ENCODE results near the gene BANK1.

BANK1 gene

DNA sequence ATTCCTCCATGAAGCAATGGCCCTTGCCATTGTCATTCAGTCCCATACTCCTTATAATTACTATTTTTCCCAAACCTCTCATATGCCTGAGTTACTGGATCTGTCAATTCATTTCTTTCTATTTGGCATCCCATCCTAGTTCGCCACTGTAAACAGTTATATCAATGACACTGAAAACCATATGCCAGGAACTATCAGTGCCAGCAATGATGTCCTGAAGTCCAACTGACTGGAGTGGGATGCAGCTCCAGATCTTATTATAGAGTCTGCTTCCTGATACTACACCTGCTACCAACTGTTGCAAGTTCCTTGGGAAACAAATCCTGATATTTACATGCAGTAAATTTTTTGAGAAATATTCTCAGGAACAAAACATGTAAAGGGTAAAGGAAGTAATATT is 27.0 kb upstream of the BANK1 start:
- POLR2A ChIA-PET: no interaction called here
- DNase-seq (ENCODE audit: extremely low spot score): no peak

DNA sequence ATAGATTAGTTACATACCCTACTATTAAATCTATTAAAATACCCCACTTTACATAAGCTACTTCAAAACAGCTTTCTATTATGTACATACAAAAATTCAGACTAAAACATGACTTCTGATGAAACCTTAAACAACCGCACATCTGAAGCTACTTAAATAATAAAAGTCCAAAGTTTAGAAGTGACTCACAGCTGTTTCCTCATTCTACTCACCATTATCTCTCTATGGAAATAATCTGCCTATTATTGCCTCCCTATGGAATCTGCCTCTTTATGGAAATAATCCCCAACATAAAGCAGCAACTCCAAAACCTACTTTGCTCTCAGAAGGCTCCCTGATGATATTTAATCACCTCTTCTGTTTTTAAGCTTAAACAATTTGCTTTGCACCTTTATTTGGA is 15.7 kb upstream of the BANK1 start:
- ChIA-PET POLR2A (no interaction called here), CTCF (interaction anchor here (2.7 kb wide), 1 partner anchor 10 kb away, joined by 6 read pairs; no protein-coding TSS in a partner anchor)
- TF ChIP-seq, protein P1, sequence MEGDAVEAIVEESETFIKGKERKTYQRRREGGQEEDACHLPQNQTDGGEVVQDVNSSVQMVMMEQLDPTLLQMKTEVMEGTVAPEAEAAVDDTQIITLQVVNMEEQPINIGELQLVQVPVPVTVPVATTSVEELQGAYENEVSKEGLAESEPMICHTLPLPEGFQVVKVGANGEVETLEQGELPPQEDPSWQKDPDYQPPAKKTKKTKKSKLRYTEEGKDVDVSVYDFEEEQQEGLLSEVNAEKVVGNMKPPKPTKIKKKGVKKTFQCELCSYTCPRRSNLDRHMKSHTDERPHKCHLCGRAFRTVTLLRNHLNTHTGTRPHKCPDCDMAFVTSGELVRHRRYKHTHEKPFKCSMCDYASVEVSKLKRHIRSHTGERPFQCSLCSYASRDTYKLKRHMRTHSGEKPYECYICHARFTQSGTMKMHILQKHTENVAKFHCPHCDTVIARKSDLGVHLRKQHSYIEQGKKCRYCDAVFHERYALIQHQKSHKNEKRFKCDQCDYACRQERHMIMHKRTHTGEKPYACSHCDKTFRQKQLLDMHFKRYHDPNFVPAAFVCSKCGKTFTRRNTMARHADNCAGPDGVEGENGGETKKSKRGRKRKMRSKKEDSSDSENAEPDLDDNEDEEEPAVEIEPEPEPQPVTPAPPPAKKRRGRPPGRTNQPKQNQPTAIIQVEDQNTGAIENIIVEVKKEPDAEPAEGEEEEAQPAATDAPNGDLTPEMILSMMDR (IDR thresholded peaks at IDR 0.05; ENCODE audit: control extremely low read depth, extremely low read depth, low read depth, missing control alignments): no peak
- DNase-seq (ENCODE audit: extremely low spot score): no peak

More for the DNA sequence above, 27.0 kb upstream of the BANK1 start:
- CTCF ChIA-PET: interaction anchor here (1.2 to 2.8 kb wide), 2 partner anchors 16 to 17 kb away, joined by 3 to 6 read pairs; no protein-coding TSS in a partner anchor
- TF ChIP-seq, protein P1 (IDR thresholded peaks at IDR 0.05; ENCODE audit: control extremely low read depth, extremely low read depth, low read depth, missing control alignments): no peak

DNA sequence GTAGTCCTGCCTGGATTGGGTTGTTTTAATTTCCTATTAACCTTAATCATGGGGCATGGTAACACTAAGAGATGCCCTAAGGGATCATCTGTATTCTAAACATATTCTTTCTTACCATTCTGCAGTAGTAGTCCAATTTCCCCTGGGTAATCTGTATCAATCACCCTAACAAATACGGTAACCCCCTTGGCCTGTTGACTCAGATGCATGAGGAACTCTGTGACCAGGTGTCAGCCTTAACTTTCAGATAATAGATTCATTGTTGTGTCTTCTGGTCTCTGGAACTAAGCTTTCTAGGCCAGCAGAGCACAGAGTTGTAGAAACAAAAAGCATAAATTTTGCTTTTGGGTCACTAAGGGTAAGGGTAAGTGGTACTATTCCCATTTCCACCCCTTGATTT is 13.1 kb upstream of the BANK1 start:
- ChIA-PET POLR2A (no interaction called here), CTCF (no interaction called here)
- TF ChIP-seq, protein P1 (IDR thresholded peaks at IDR 0.05; ENCODE audit: control extremely low read depth, extremely low read depth, low read depth, missing control alignments): no peak
- DNase-seq (ENCODE audit: extremely low spot score): no peak

DNA sequence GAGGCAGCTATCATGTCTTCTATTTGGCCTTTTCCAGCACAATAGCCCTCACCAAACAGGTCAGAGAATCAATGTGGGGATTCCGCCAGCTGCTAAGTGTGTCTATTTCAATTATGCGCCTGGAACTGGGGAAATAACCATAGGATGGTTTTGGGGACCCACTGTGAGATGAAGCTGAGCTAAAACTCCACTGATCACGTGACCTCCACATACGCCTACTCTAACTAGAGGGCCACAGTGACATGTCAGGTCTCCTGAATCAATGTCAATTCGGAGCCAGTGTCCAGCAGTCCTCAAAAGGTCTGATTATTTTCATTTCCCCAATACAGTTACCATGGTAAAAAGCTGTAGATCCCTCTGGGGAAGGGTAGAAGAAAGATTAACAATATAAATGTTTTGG is 10.2 kb upstream of the BANK1 start:
- ChIA-PET POLR2A (no interaction called here), CTCF (interaction anchor here (1.7 to 2.4 kb wide), 2 partner anchors 16 to 50 kb away, joined by 6 to 7 read pairs; no protein-coding TSS in a partner anchor)
- TF ChIP-seq, protein P1 (IDR thresholded peaks at IDR 0.05; ENCODE audit: control extremely low read depth, extremely low read depth, low read depth, missing control alignments): no peak
- no peak for DNase-seq (ENCODE audit: extremely low spot score)

DNA sequence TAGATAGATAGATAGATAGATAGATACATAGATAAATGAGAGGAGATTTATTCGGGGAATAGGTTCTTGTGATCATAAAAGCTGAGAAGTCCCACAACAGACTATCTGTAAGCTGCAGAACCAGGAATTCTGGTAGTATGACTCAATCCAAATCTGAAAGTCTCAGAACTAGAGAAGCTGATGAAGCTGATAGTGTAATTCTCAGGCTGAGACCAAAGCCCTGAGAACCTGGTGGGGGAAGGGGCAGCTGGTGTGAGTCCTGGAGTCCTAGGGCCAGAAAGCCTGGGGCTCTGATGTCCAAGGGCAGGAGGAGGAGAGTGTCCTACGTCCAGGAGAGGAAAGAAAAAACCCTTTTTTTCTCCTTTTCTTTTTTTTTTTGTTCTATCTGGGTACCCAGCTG is 8.0 kb upstream of the BANK1 start:
- ChIA-PET POLR2A (no interaction called here), CTCF (interaction anchor here (2.4 kb wide), 1 partner anchor 53 kb away, joined by 7 read pairs; no protein-coding TSS in a partner anchor)
- TF ChIP-seq, protein P1 (IDR thresholded peaks at IDR 0.05; ENCODE audit: control extremely low read depth, extremely low read depth, low read depth, missing control alignments): no peak

DNA sequence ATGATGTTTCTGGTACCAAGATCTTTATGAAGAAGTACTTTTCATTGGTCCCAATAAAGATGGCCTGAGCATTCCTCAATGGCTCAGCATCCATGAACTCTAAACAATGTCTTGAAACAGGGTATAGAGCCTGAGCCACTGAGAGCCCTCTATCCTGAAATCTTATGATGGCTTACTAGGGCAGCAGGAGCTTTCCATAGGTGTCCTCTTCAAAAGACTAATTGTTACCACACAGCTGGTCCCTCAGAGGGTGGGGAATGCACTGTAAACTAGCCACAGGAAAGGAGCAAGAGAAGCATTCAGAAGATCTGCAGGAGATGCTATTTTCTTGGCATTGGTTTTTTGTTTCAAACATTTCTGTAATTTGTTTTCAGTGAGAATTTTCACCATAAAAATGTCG is 5.6 kb upstream of the BANK1 start:
- DNase-seq (ENCODE audit: extremely low spot score): no peak
- TF ChIP-seq, protein P1 (IDR thresholded peaks at IDR 0.05; ENCODE audit: control extremely low read depth, extremely low read depth, low read depth, missing control alignments): no peak
- ChIA-PET CTCF (interaction anchor here (1.1 to 1.4 kb wide), 3 partner anchors 24 to 214 kb away, joined by 3 to 4 read pairs (median 3); no protein-coding TSS in a partner anchor), POLR2A (no interaction called here)

More for the DNA sequence above, 8.0 kb upstream of the BANK1 start:
- no peak for DNase-seq (ENCODE audit: extremely low spot score)
